ENCODE measurements around the gene PLCE1. TPM values are rescaled to one million over a fixed set of nuclear protein-coding genes. Genes with fewer than 3 reads are reported as not detected.

PLCE1 gene
- total and polyA plus RNA-seq, 2 experiments from 2014 or later, result 0.10 to 0.58 TPM

DNA sequence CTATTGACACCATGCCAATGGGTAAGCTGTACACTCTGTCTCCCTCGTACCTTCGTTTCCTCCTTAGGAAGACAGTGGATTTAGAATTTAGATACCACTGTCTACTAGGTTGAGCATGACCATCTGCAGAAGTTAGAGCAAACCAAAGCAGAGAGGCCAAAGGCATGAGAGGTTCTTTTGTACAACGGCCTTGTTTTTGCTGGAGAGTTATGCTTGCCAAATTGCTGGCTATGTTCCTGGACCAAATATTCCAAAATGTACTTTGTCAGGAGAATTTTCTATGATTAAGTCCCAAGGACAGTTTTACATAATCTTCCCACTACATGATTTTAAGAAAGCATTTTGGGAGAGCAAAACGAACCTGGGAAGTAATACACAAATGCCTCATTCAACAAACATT lies 47.9 kb upstream of the PLCE1 start (continued):
- TF ChIP-seq, protein P1, sequence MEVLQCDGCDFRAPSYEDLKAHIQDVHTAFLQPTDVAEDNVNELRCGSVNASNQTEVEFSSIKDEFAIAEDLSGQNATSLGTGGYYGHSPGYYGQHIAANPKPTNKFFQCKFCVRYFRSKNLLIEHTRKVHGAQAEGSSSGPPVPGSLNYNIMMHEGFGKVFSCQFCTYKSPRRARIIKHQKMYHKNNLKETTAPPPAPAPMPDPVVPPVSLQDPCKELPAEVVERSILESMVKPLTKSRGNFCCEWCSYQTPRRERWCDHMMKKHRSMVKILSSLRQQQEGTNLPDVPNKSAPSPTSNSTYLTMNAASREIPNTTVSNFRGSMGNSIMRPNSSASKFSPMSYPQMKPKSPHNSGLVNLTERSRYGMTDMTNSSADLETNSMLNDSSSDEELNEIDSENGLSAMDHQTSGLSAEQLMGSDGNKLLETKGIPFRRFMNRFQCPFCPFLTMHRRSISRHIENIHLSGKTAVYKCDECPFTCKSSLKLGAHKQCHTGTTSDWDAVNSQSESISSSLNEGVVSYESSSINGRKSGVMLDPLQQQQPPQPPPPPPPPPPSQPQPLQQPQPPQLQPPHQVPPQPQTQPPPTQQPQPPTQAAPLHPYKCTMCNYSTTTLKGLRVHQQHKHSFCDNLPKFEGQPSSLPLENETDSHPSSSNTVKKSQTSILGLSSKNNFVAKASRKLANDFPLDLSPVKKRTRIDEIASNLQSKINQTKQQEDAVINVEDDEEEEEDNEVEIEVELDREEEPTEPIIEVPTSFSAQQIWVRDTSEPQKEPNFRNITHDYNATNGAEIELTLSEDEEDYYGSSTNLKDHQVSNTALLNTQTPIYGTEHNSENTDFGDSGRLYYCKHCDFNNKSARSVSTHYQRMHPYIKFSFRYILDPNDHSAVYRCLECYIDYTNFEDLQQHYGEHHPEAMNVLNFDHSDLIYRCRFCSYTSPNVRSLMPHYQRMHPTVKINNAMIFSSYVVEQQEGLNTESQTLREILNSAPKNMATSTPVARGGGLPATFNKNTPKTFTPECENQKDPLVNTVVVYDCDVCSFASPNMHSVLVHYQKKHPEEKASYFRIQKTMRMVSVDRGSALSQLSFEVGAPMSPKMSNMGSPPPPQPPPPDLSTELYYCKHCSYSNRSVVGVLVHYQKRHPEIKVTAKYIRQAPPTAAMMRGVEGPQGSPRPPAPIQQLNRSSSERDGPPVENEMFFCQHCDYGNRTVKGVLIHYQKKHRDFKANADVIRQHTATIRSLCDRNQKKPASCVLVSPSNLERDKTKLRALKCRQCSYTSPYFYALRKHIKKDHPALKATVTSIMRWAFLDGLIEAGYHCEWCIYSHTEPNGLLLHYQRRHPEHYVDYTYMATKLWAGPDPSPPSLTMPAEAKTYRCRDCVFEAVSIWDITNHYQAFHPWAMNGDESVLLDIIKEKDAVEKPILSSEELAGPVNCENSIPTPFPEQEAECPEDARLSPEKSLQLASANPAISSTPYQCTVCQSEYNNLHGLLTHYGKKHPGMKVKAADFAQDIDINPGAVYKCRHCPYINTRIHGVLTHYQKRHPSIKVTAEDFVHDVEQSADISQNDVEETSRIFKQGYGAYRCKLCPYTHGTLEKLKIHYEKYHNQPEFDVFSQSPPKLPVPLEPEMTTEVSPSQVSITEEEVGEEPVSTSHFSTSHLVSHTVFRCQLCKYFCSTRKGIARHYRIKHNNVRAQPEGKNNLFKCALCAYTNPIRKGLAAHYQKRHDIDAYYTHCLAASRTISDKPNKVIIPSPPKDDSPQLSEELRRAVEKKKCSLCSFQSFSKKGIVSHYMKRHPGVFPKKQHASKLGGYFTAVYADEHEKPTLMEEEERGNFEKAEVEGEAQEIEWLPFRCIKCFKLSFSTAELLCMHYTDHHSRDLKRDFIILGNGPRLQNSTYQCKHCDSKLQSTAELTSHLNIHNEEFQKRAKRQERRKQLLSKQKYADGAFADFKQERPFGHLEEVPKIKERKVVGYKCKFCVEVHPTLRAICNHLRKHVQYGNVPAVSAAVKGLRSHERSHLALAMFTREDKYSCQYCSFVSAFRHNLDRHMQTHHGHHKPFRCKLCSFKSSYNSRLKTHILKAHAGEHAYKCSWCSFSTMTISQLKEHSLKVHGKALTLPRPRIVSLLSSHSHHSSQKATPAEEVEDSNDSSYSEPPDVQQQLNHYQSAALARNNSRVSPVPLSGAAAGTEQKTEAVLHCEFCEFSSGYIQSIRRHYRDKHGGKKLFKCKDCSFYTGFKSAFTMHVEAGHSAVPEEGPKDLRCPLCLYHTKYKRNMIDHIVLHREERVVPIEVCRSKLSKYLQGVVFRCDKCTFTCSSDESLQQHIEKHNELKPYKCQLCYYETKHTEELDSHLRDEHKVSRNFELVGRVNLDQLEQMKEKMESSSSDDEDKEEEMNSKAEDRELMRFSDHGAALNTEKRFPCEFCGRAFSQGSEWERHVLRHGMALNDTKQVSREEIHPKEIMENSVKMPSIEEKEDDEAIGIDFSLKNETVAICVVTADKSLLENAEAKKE (CRISPR knock-in tag; IDR thresholded peaks at IDR 0.05), result no peak
- TF ChIP-seq STAT1 (IDR thresholded peaks at IDR 0.05; ENCODE audit: unreplicated experiment) (no peak), ZNF114 (CRISPR knock-in tag; IDR thresholded peaks at IDR 0.05) (no peak), JUNB (IDR thresholded peaks at IDR 0.05; ENCODE audit: unreplicated experiment) (no peak)

DNA sequence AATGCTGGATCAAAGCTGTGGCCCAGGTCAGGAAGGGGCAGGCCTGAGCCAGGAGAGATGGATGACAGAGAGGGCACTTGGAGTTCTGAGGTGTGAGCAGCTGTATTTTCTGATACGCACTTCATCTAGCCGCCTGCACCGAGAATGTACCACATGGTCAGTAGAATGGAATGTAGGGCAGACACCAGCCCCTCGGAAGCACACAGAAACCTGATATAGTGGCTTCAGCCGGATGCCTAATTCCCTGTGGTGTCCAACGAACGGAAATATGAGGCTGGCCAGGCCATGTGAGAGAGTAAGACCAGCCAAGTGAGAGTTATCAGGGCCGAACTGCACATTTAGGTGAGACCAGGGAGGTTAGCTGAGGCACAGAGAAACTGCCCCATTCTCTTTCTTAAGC lies 46.7 kb upstream of the PLCE1 start:
- H3K4me1 ChIP-seq (ENCODE audit: insufficient read depth), result no peaks in the 10 kb centered on the region
- Mint-ChIP-seq H3K9me3 (no peaks in the 10 kb centered on the region), H3K4me3 (no peak overlapping the region), H3K36me3 (ENCODE audit: low read depth) (no peaks in the 10 kb centered on the region), H3K27ac (no peak overlapping the region), H3K27me3 (ENCODE audit: insufficient read depth, low read depth, poor library complexity) (no peaks in the 10 kb centered on the region), H3K4me1 (no peaks in the 10 kb centered on the region)
- DNase-seq (ENCODE audit: low spot score) (peak; percentile 17), ATAC-seq (no peak; the same call in 1 of the 3 replicates)
- H2AFZ ChIP-seq, result peak overlapping the region; percentile 40; the same call in 1 of the 2 replicates
- H3K27ac ChIP-seq (ENCODE audit: low read depth), result no peak overlapping the region
- no peaks in the 10 kb centered on the region for H4K20me1 ChIP-seq (replicated peaks; ENCODE audit: insufficient read depth)
- no peaks in the 10 kb centered on the region for H3K9me2 ChIP-seq (ENCODE audit: insufficient read depth)
- H3K27me3 ChIP-seq (ENCODE audit: insufficient read depth), result no peaks in the 10 kb centered on the region
- H3K36me3 ChIP-seq (ENCODE audit: insufficient read depth), result no peaks in the 10 kb centered on the region
- H3K4me2 ChIP-seq, result no peak overlapping the region
- no peak overlapping the region for H3K4me3 ChIP-seq
- H3K79me2 ChIP-seq (replicated peaks; ENCODE audit: insufficient read depth), result no peaks in the 10 kb centered on the region
- no peaks in the 10 kb centered on the region for H3F3A ChIP-seq (replicated peaks; ENCODE audit: low read depth)
- no peak for TF ChIP-seq ZNF114 (CRISPR knock-in tag; IDR thresholded peaks at IDR 0.05)
- TF ChIP-seq EZH2 (IDR thresholded peaks at IDR 0.05; ENCODE audit: low read depth, unreplicated experiment), result no peak
- TF ChIP-seq CREB1 (CRISPR knock-in tag; IDR thresholded peaks at IDR 0.05; ENCODE audit: low read depth), result no peak
- no peak for TF ChIP-seq ZNF331 (CRISPR knock-in tag; IDR thresholded peaks at IDR 0.05; ENCODE audit: low read depth)
- no peak for TF ChIP-seq JUNB (IDR thresholded peaks at IDR 0.05; ENCODE audit: unreplicated experiment)
- TF ChIP-seq, protein P2, sequence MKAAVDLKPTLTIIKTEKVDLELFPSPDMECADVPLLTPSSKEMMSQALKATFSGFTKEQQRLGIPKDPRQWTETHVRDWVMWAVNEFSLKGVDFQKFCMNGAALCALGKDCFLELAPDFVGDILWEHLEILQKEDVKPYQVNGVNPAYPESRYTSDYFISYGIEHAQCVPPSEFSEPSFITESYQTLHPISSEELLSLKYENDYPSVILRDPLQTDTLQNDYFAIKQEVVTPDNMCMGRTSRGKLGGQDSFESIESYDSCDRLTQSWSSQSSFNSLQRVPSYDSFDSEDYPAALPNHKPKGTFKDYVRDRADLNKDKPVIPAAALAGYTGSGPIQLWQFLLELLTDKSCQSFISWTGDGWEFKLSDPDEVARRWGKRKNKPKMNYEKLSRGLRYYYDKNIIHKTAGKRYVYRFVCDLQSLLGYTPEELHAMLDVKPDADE (IDR thresholded peaks at IDR 0.05), result no peak
- TF ChIP-seq EZH2phosphoT487 (IDR thresholded peaks at IDR 0.05; ENCODE audit: unreplicated experiment), result no peak
- no peak for TF ChIP-seq CTCF (conservative IDR thresholded peaks at IDR 0.05; ENCODE audit: low read depth in 2 of 2)
- no peak for TF ChIP-seq STAT1 (IDR thresholded peaks at IDR 0.05; ENCODE audit: unreplicated experiment)
